ENCODE measurements around the gene PCDHAC2. TPM values are rescaled to one million over a fixed set of nuclear protein-coding genes. Genes with fewer than 3 reads are reported as not detected.

The PCDHAC2 gene
- total and polyA plus RNA-seq, 9 of the 15 experiments (the other 6 are each of a cell fraction or from before 2014, with no cell fraction given): 0.03 TPM; not detected in 8

- TF ChIP-seq KDM4B (IDR thresholded peaks at IDR 0.05; ENCODE audit: borderline replicate concordance in 2 of 2, low read depth in 1 of 2): no peak
- no peak for TF ChIP-seq MBD2 (IDR thresholded peaks at IDR 0.05; ENCODE audit: borderline replicate concordance, low read depth)
- TF ChIP-seq FOS (IDR thresholded peaks at IDR 0.05; ENCODE audit: extremely low read depth, insufficient read length): no peak
- TF ChIP-seq XRCC3 (IDR thresholded peaks at IDR 0.05): no peak
- no peak for TF ChIP-seq ELF2 (CRISPR knock-in tag; IDR thresholded peaks at IDR 0.05)
- TF ChIP-seq, protein P1, sequence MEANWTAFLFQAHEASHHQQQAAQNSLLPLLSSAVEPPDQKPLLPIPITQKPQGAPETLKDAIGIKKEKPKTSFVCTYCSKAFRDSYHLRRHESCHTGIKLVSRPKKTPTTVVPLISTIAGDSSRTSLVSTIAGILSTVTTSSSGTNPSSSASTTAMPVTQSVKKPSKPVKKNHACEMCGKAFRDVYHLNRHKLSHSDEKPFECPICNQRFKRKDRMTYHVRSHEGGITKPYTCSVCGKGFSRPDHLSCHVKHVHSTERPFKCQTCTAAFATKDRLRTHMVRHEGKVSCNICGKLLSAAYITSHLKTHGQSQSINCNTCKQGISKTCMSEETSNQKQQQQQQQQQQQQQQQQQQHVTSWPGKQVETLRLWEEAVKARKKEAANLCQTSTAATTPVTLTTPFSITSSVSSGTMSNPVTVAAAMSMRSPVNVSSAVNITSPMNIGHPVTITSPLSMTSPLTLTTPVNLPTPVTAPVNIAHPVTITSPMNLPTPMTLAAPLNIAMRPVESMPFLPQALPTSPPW (CRISPR knock-in tag; IDR thresholded peaks at IDR 0.05): no peak
- no peak for TF ChIP-seq NCOA1 (IDR thresholded peaks at IDR 0.05; ENCODE audit: low read depth)
- TF ChIP-seq EP400 (IDR thresholded peaks at IDR 0.05): no peak
Observed at GRCh38 chr5:140982083-140982716, 15.9 kb downstream of the PCDHAC2 start (continued).

DNA sequence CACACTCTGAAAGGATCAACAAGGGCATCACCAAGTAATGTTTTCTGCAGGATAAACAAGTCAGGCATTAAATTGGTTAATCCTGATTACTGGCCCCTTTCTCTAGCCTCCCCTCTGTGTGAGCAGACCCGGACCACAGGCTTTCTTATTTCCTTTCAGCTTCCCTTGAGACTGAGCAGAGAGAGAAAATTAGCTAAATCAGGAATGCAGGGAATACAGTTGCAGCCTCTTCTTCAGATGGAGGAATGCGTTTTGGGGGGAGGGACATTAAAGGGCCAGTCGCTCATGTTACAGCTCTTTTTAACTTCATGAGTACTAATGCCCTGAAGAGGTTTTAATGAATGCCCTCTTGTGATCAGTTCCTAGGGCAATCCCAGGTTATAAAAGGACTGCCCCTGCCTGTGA lies 19.8 kb downstream of the PCDHAC2 start:
- Histone ChIP-seq H3K4me3 (no peak overlapping the region), H3K79me2 (ENCODE audit: control insufficient read depth, insufficient read depth, low read length) (no peaks in the 10 kb centered on the region), H3K27ac (ENCODE audit: extremely low read depth, low read depth, low read length) (no peak overlapping the region), H4K20me1 (replicated peaks; ENCODE audit: control insufficient read depth, insufficient read depth, low read length) (no peaks in the 10 kb centered on the region), H3K9ac (ENCODE audit: insufficient read depth in 1 of 2, low read depth in 2 of 2, low read length in 2 of 2) (no peak overlapping the region), H3K36me3 (ENCODE audit: control insufficient read depth, insufficient read depth, low read length) (no peaks in the 10 kb centered on the region), H2AFZ (ENCODE audit: low read depth, low read length) (no peak overlapping the region), H3K27me3 (ENCODE audit: control insufficient read depth in 2 of 2, insufficient read depth in 2 of 2, low read length in 2 of 2) (no peaks in the 10 kb centered on the region), H3K4me2 (ENCODE audit: insufficient read depth, low read length) (no peak overlapping the region), H3K9me1 (ENCODE audit: control insufficient read depth, insufficient read depth, low read length) (no peaks in the 10 kb centered on the region), H3K9me3 (replicated peaks; ENCODE audit: control insufficient read depth, insufficient read depth, low read depth, low read length) (no peaks in the 10 kb centered on the region), H3K4me1 (replicated peaks in 1 of 2; ENCODE audit: control insufficient read depth in 2 of 2, insufficient read depth in 2 of 2, low read length in 2 of 2) (no peaks in the 10 kb centered on the region)
- in situ Hi-C loops (cut with MboI) (no loop called here), intact Hi-C loops (cut with micrococcal nuclease) (no loop called here)
- no TSS peak for BruUV-seq (replicated peaks)
- ATAC-seq: no peak
- ChIA-PET CTCF (ENCODE audit: low intra/inter-chr PET ratio) (no interaction called here), POLR2A (no interaction called here)
- 0% methylated on average over 3 of the region's 3 CpGs for WGBS (ENCODE audit: insufficient coverage, low coverage, missing lambda C conversion rate)
- TF ChIP-seq EP400 (IDR thresholded peaks at IDR 0.05) (no peak), NR2C1 (IDR thresholded peaks at IDR 0.05) (no peak), NR2C1 (tag; IDR thresholded peaks at IDR 0.05) (no peak), ZNF551 (CRISPR knock-in tag; IDR thresholded peaks at IDR 0.05) (no peak), ZNF695 (CRISPR knock-in tag; IDR thresholded peaks at IDR 0.05) (no peak), ZNF146 (CRISPR knock-in tag; IDR thresholded peaks at IDR 0.05; ENCODE audit: unreplicated experiment) (no peak)
- DNase-seq (ENCODE audit: extremely low read depth in 1 of 4, low spot score in 3 of 4): no peak
- no peak for FAIRE-seq

Measured in K562 (cell line).